PC-3 (cell line): ENCODE data around the gene MOB1A. TPM values are rescaled to one million over a fixed set of nuclear protein-coding genes. Genes with fewer than 3 reads are reported as not detected.

Experiments
- ATAC-seq: fragments of 200-7000 bp; cut with Tn5 transposase; 2 replicates; pipeline ENCODE4 v1.9.1; 2020; ENCODE audit warnings: mild to moderate bottlenecking, moderate library complexity
- BruUV-seq: library from RNA; stranded (reverse); fragments of 400-500 nt; replicated peaks from 2 replicates; lab custom pipeline; 2021; lab: Mats Ljungman, UMichigan
- CTCF ChIA-PET: fragments of 300-600 bp; sonication (Branson Sonifier 250); formaldehyde crosslinking; loops from one replicate; lab custom pipeline; 2022; ENCODE audit warnings: antibody characterized with exemption; lab: Charles Lee
- POLR2A ChIA-PET: fragments of 300-600 bp; sonication (Branson Sonifier 250); formaldehyde crosslinking; loops from one replicate; lab custom pipeline; 2022; ENCODE audit warnings: antibody characterized with exemption; ENCODE audit not compliant: unreplicated experiment; lab: Charles Lee
- DNase-seq: peaks from one replicate; pipeline ENCODE4 v3.0.0-alpha.2; 2015
- H2AFZ ChIP-seq: fragments of 300-600 bp; sonication (generic); 2 replicates; pipeline ENCODE4 v1.6.0; 2016; ENCODE audit warnings: antibody characterized with exemption, low read length
- H3F3A ChIP-seq: fragments of 300-600 bp; sonication (generic); one replicate; pipeline ENCODE4 v1.6.0; 2017; ENCODE audit warnings: antibody characterized with exemption, low read length, control low read depth, mild to moderate bottlenecking; ENCODE audit not compliant: unreplicated experiment
- H3K27ac ChIP-seq: fragments of 300-600 bp; sonication (generic); 2 replicates; pipeline ENCODE4 v1.5.1; 2016; ENCODE audit warnings: mild to moderate bottlenecking, low read length
- H3K27me3 ChIP-seq: fragments of 300-600 bp; sonication (generic); 2 replicates; pipeline ENCODE4 v1.6.1; 2016; ENCODE audit warnings: low read length, mixed read lengths
- H3K36me3 ChIP-seq: fragments of 300-600 bp; sonication (generic); 2 replicates; pipeline ENCODE4 v1.6.1; 2016; ENCODE audit warnings: low read depth, mixed run types, low read length, mixed read lengths
- H3K4me1 ChIP-seq: fragments of 300-600 bp; sonication (generic); 2 replicates; pipeline ENCODE4 v1.5.1; 2016; ENCODE audit warnings: low read length; ENCODE audit not compliant: insufficient read depth
- H3K4me2 ChIP-seq: fragments of 300-600 bp; sonication (generic); 2 replicates; pipeline ENCODE4 v1.6.0; 2016; ENCODE audit warnings: low read length
- H3K4me3 ChIP-seq: fragments of 300-600 bp; sonication (generic); 2 replicates; pipeline ENCODE4 v1.5.1; 2016; ENCODE audit warnings: mild to moderate bottlenecking, low read length, mixed read lengths
- H3K79me2 ChIP-seq: fragments of 300-600 bp; sonication (generic); 2 replicates; pipeline ENCODE4 v1.6.1; 2017; ENCODE audit warnings: low read length, mixed read lengths
- H3K9ac ChIP-seq: fragments of 300-600 bp; sonication (generic); 2 replicates; pipeline ENCODE4 v1.6.0; 2016; ENCODE audit warnings: mild to moderate bottlenecking, low read length
- H3K9me2 ChIP-seq: fragments of 300-600 bp; sonication (generic); replicated peaks from 2 replicates; pipeline ENCODE4 v1.6.1; 2016; ENCODE audit warnings: mixed run types, low read length, mixed read lengths
- H3K9me3 ChIP-seq: fragments of 300-600 bp; sonication (generic); 2 replicates; pipeline ENCODE4 v1.6.1; 2016; ENCODE audit warnings: low read length, mixed read lengths
- H4K20me1 ChIP-seq: fragments of 300-600 bp; sonication (generic); 2 replicates; pipeline ENCODE4 v1.6.1; 2016; ENCODE audit warnings: low read length, mixed read lengths
- CTCF ChIP-seq: fragments of 300-600 bp; sonication (generic); conservative IDR thresholded peaks from 2 replicates; pipeline ENCODE4 v1.5.1; 2017; ENCODE audit warnings: antibody characterized with exemption, low read depth, mild to moderate bottlenecking, low read length
- EZH2 ChIP-seq: fragments of 300-600 bp; sonication (generic); IDR thresholded peaks from one replicate; pipeline ENCODE4 v1.6.1; 2017; ENCODE audit warnings: antibody characterized with exemption, mild to moderate bottlenecking, low read length; ENCODE audit not compliant: unreplicated experiment
- EZH2phosphoT487 ChIP-seq: fragments of 300-600 bp; sonication (generic); IDR thresholded peaks from 2 replicates; pipeline ENCODE4 v1.6.1; 2018; ENCODE audit warnings: mild to moderate bottlenecking, antibody characterized with exemption, low read length, borderline replicate concordance
- intact Hi-C: fragments of 100-400 bp; cut with micrococcal nuclease; formaldehyde crosslinking; loops from 2 replicates; pipeline ENCODE4 v1.9.0; 2023
- total RNA-seq: library from RNA; depleted of rRNA; stranded (reverse); fragments of >200 nt; gene quantifications from 2 replicates; pipeline ENCODE4 v1.2.3, GENCODE V29; 2014

Gene MOB1A
- total RNA-seq, 1 experiment from 2014 or later, result 69.8 TPM

- Histone ChIP-seq H3K27me3 (no peaks in the 10 kb centered on the region), H4K20me1 (no peaks in the 10 kb centered on the region), H2AFZ (no peak overlapping the region), H3K4me3 (no peak overlapping the region), H3K9ac (no peak overlapping the region), H3K27ac (no peak overlapping the region), H3K4me2 (no peak overlapping the region), H3K9me3 (no peaks in the 10 kb centered on the region), H3K4me1 (no peaks in the 10 kb centered on the region), H3F3A (no peaks in the 10 kb centered on the region), H3K79me2 (no peaks in the 10 kb centered on the region), H3K36me3 (no peaks in the 10 kb centered on the region), H3K9me2 (no peaks in the 10 kb centered on the region)
- DNase-seq (no peak), ATAC-seq (no peak)
- intact Hi-C loops, result no loop called here
- CTCF ChIA-PET, result no interaction called here
- BruUV-seq, result no TSS peak
- POLR2A ChIA-PET, result interaction anchor here (0.6 kb wide), 1 partner anchor 1576 kb away, joined by 4 read pairs; no protein-coding TSS in a partner anchor
- TF ChIP-seq CTCF (no peak), EZH2 (no peak), EZH2phosphoT487 (no peak)
Measured at GRCh38 chr2:74110537-74110936, 68.1 kb downstream of the MOB1A start.

- BruUV-seq, result no TSS peak
- CTCF ChIA-PET, result no interaction called here
- no peaks in the 10 kb centered on the region for H3K79me2 ChIP-seq
- no peaks in the 10 kb centered on the region for H3K9me2 ChIP-seq
- no peaks in the 10 kb centered on the region for H3F3A ChIP-seq
- H2AFZ ChIP-seq, result no peak overlapping the region
- no peaks in the 10 kb centered on the region for H4K20me1 ChIP-seq
- ATAC-seq, result no peak
- no peaks in the 10 kb centered on the region for H3K27me3 ChIP-seq
- H3K36me3 ChIP-seq, result no peaks in the 10 kb centered on the region
- DNase-seq, result no peak
- no peak overlapping the region for H3K9ac ChIP-seq
- H3K4me1 ChIP-seq, result no peaks in the 10 kb centered on the region
- no peak overlapping the region for H3K4me3 ChIP-seq
- POLR2A ChIA-PET, result no interaction called here
- no peak overlapping the region for H3K27ac ChIP-seq
- no peaks in the 10 kb centered on the region for H3K9me3 ChIP-seq
- H3K4me2 ChIP-seq, result no peak overlapping the region
- intact Hi-C loops, result no loop called here
- no peak for TF ChIP-seq EZH2
- TF ChIP-seq CTCF, result no peak
- TF ChIP-seq EZH2phosphoT487, result no peak
Measured at GRCh38 chr2:74109551-74109950, 69.1 kb downstream of the MOB1A start.

- no peak overlapping the region for H3K4me3 ChIP-seq
Measured at GRCh38 chr2:74107071-74107470, 71.6 kb downstream of the MOB1A start.

More at GRCh38 chr2:74107071-74107470, 71.6 kb downstream of the MOB1A start:
- no peak overlapping the region for H2AFZ ChIP-seq
- no peak for DNase-seq
- no peak overlapping the region for H3K9ac ChIP-seq
- H3K4me1 ChIP-seq, result no peaks in the 10 kb centered on the region
- H3K9me2 ChIP-seq, result no peaks in the 10 kb centered on the region
- H3K27ac ChIP-seq, result no peak overlapping the region
- intact Hi-C loops, result no loop called here
- BruUV-seq, result no TSS peak
- TF ChIP-seq CTCF (no peak), EZH2phosphoT487 (no peak), EZH2 (no peak)
- no peaks in the 10 kb centered on the region for H3K79me2 ChIP-seq
- H3F3A ChIP-seq, result no peaks in the 10 kb centered on the region
- H3K36me3 ChIP-seq, result no peaks in the 10 kb centered on the region; the same call in 1 of the 2 replicates
- H3K27me3 ChIP-seq, result no peaks in the 10 kb centered on the region
- no peak for ATAC-seq
- H3K4me2 ChIP-seq, result no peak overlapping the region
- H3K9me3 ChIP-seq, result no peaks in the 10 kb centered on the region
- ChIA-PET CTCF (interaction anchor here (1.5 kb wide), 1 partner anchor 280 kb away, joined by 5 read pairs; no protein-coding TSS in a partner anchor), POLR2A (no interaction called here)
- no peaks in the 10 kb centered on the region for H4K20me1 ChIP-seq
